SK-N-MC (cell line): ENCODE measurements around the gene ZMYND19.

ENCODE experiments used
- DNase-seq: peaks from one replicate; pipeline ENCODE4 v3.0.0-alpha.2; 2011; ENCODE audit warnings: low read depth, low spot score
- H3K27ac ChIP-seq: fragments of 200-600 bp; sonication (generic); 2 replicates; pipeline ENCODE4 v1.5.1; 2016; ENCODE audit warnings: mixed run types
- H3K36me3 ChIP-seq: fragments of 200-600 bp; sonication (generic); 2 replicates; pipeline ENCODE4 v1.6.1; 2017; ENCODE audit warnings: antibody characterized with exemption, low read length, mixed read lengths; ENCODE audit not compliant: insufficient read depth
- H3K4me3 ChIP-seq: fragments of 200-600 bp; sonication (generic); 2 replicates; pipeline ENCODE4 v1.5.1; 2016
- H3K9ac ChIP-seq: fragments of 200-600 bp; sonication (generic); 2 replicates; pipeline ENCODE4 v1.8.0; 2017; ENCODE audit warnings: mixed run types, mixed read lengths; ENCODE audit not compliant: insufficient read length
- H3K9me3 ChIP-seq: fragments of 200-600 bp; sonication (generic); 2 replicates; pipeline ENCODE4 v1.6.1; 2017; ENCODE audit warnings: low read depth, mild to moderate bottlenecking, antibody characterized with exemption, low read length, moderate library complexity, mixed read lengths
- EZH2 ChIP-seq: fragments of 200-600 bp; sonication (generic); IDR thresholded peaks from one replicate; pipeline ENCODE4 v1.6.1; 2017; ENCODE audit warnings: antibody characterized with exemption
- FOXP2 ChIP-seq: optimal IDR thresholded peaks from 2 replicates; pipeline ENCODE3; 2011; ENCODE audit warnings: mild to moderate bottlenecking, moderate library complexity; ENCODE audit not compliant: insufficient read depth; ENCODE audit errors: extremely low read length, control extremely low read depth
- POLR2AphosphoS5 ChIP-seq: IDR thresholded peaks from 2 replicates; pipeline ENCODE4 v1.6.1; 2012; ENCODE audit warnings: mild to moderate bottlenecking, low read depth, low read length, borderline replicate concordance

Gene ZMYND19

DNA sequence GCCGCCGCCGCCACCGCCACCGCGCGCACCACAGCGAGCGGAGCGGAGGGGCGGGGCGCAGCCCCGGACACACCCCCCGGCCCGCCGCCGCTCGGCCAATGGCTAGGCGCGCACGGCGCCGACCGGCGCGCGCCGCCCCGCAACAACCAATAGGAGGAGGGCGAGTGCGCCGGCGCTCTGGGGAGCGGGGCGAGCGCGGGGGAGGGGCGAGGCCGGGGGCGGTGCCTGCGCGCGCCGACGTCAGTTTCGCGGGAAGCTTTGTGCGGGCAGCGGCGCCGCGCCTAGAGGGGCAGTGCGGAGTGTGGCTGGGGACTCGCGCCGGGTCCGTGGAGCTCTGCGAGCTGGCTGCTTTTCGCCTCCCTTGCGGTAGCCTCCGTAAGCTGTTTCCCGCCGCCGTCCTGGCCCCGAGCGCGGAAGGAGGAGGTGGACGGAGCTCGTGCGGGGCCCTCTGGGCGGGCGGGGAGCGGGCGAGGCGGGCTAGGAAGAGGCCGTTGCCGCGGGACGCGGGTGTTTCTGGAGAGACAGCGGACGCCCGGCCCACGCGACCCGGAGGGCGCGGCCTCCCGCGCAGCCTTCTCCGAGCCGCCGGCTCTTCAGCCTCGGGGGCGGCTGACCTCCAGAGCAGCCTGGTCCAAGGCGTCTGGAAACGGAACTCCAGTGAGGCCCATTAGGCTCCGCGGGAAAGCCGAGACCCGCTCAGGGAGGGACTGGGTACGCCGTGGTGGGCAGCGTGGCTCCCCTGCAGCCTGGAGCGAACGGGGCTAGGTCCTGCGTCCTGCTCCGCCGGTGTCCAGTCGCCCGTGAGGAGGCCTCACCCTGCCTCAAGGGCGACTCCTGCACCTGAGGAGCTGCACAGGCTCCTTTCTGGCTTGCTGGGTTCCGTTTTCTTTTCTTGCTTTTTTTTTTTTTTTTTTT is at the start of gene ZMYND19:
Gene ZMYND19 (minus strand): TSS at position 44 of the 915 bp plus-strand sequence. CDS start 249 bp downstream, outside the sequence.
- no peaks in the 10 kb centered on the region for H3K9me3 ChIP-seq
- TF ChIP-seq EZH2 (no peak), POLR2AphosphoS5 (peak; percentile 79)

DNA sequence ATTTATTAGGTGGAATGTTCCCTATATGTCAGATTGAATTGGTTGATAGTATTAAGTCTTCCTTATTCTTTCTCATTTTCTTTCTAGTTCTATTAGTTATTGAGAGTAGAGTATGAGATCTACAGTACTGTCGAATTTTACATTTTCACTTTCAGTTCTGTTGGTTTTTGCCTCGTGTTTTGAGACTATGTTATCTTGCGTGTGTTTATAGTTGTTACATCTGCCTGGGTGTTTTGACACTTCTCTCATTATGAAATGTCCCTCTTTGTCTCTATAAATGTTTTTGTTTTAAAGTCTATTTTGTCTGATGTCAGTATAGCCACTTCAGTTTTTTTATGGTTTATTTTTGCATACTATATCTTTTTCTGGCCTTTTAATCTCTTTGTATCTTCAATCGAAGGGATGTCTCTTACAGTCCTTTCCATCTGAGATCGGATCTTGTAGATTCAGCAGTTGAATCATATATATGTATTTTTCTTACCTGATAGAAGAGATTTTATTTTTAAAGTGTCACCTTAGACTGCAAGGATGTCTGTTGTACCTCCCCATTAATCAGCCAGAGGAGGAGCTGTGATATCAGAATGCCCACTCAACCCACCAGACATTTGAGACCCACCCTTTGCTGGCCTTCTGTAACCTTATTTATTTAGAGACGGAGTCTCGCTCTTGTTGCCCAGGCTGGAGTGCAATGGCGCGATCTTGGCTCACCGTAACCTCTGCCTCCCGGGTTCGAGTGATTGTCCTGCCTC is 49.2 kb upstream of the ZMYND19 start:
- no peak for TF ChIP-seq POLR2AphosphoS5
- no peak for TF ChIP-seq EZH2
- TF ChIP-seq FOXP2: no peak
- no peak overlapping the region for H3K4me3 ChIP-seq
- no peak for DNase-seq

More for the DNA sequence above, at the start of gene ZMYND19:
- DNase-seq: peak; percentile 3
- no peak within 1 kb of the TSS for H3K27ac ChIP-seq
- H3K9ac ChIP-seq: peak within 1 kb of the TSS; percentile 88
- H3K4me3 ChIP-seq: peak within 1 kb of the TSS; percentile 90
- H3K36me3 ChIP-seq: peaks cover 33% of the 10 kb centered on the region

DNA sequence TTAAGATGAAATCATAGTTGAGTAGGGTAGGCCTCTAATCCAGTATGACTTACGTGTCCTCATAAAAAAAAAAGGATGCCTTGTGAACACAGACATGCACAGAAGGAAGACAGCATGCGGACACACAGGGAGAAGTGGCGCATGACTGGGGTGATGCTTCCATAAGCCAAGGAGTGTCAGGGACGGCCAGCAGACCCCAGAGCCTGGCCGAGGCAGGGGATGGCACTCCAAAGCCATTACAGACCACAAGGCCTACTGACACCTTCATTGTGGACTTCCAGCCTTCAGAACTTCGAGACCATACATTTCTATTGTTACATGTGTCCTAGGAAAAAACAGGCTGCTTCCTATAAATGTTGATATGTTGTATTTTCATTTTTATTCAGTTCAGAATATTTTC is 48.4 kb upstream of the ZMYND19 start:
- no peaks in the 10 kb centered on the region; the same call in 1 of the 2 replicates for H3K36me3 ChIP-seq
- no peak overlapping the region for H3K9ac ChIP-seq
- no peak overlapping the region for H3K27ac ChIP-seq
- DNase-seq: no peak
- TF ChIP-seq EZH2: no peak
- TF ChIP-seq FOXP2: no peak
- no peak for TF ChIP-seq POLR2AphosphoS5
- H3K9me3 ChIP-seq: no peaks in the 10 kb centered on the region
- no peak overlapping the region for H3K4me3 ChIP-seq

More for the DNA sequence above, 49.2 kb upstream of the ZMYND19 start:
- H3K36me3 ChIP-seq: peaks cover 3% of the 10 kb centered on the region; the same call in 1 of the 2 replicates
- H3K9ac ChIP-seq: no peak overlapping the region
- no peak overlapping the region for H3K27ac ChIP-seq
- no peaks in the 10 kb centered on the region for H3K9me3 ChIP-seq

DNA sequence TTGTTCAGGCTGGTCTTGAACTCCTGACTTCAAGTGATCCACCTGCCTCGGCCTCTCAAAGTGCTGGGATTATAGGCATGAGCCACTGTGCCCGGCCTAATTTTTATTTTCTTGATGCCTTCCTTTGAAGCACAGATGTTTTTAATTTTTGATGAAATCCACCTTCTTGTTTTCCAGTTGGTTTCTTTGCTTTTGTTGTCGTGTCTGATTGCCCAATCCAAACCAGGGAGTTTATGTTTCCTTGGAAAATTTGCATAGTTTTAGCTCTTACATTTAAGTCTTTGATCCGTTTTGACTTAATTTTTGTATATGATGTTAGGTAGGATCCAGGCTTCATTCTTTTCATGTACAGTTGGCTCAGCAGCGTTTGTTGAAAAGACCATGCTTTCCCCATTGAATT is 43.7 kb upstream of the ZMYND19 start:
- H3K36me3 ChIP-seq: no peaks in the 10 kb centered on the region
- no peak for TF ChIP-seq FOXP2
- TF ChIP-seq POLR2AphosphoS5: no peak
- TF ChIP-seq EZH2: no peak
- no peak overlapping the region for H3K4me3 ChIP-seq
- peak overlapping the region; percentile 48 for H3K27ac ChIP-seq
- no peaks in the 10 kb centered on the region for H3K9me3 ChIP-seq
- H3K9ac ChIP-seq: no peak overlapping the region
- DNase-seq: no peak

DNA sequence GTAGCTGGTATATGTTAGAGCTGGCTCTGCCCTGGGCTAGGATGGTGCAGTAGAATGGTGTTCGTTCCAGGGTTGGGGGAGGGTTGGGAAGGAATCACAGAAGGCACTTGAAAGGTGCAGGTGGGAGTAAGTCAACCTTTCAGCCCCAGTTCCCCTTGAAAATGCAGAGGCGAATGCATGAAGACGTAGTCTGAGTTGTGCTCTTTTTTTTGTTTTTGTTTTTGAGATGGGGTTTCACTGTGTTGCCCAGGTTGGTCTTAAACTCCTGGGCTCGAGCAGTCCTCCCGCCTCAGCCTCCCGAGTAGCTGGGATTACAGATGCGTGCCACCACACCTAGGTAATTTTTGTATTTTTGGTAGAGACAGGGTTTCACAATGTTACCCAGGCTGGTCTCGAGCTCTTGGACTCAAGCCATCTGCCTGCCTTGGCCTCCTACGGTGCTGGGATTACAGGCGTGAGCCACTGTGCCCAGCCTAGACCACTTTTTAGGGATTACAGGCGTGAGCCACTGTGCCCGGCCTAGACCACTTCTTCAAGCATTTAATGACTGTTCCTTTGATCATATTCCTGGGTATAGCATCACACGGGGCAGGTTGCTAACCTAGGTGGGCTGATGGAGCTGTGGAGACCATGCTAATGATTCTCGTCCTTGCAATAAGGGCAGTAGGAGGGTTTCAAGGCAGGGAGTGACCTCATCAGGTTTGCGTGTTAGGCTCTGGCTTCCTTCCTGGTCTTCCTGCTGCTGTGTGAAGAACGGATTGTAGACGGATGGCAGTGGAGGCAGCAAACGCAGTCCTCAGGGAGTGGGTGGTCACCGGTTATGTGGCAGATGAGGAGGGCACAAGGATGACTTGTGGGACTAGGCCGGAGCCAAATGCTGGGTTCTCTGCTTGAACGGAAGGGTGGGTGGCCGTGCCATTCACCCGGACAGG is 42.2 kb upstream of the ZMYND19 start:
- H3K36me3 ChIP-seq: no peaks in the 10 kb centered on the region
- H3K27ac ChIP-seq: no peak overlapping the region
- no peak overlapping the region for H3K9ac ChIP-seq
- TF ChIP-seq POLR2AphosphoS5 (no peak), EZH2 (no peak), FOXP2 (no peak)
- no peak for DNase-seq
- no peaks in the 10 kb centered on the region for H3K9me3 ChIP-seq
- H3K4me3 ChIP-seq: no peak overlapping the region

DNA sequence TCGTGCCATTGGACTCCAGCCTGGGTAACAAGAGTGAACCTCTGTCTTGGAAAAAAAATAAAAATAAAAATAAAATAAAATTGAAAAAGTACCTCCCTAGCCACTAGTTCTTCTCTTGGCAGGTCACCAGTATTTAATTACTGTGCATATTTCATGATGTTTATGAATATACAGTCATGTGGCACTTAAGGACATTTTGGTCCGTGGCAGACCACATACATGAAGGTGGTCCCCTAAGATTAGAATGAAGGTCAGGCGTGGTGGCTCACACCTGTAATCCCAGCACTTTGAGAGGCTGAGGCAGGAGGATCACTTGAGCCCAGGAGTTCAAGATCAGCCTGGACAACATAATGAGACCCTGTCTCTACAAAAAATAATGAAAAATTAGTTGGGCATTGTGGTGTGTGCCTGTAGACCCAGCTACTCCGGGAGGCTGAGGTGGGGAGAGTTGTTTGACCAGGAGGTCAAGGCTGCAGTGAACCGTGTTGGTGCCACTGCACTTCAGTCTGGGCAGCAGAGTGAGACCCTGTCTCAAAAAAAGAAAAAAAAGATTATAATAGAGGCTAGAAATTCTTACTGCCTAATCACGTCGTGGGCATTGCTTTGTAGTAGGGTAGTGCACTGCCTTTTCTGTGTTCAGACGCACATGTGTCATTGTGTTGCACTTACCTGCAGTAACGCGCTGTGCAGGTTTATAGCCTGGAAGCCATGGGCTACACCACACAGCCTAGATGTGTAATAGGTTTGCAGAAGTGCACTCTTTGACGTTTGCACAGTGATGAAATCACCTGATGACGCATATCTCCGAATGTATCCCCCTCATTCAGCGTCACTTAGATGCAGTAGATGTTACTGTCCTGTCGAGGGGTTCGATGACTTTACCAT is 41.3 kb upstream of the ZMYND19 start:
- H3K9me3 ChIP-seq: no peaks in the 10 kb centered on the region
- DNase-seq: no peak
- H3K4me3 ChIP-seq: no peak overlapping the region
- H3K27ac ChIP-seq: no peak overlapping the region
- no peak for TF ChIP-seq FOXP2
- H3K36me3 ChIP-seq: no peaks in the 10 kb centered on the region
- no peak overlapping the region for H3K9ac ChIP-seq

DNA sequence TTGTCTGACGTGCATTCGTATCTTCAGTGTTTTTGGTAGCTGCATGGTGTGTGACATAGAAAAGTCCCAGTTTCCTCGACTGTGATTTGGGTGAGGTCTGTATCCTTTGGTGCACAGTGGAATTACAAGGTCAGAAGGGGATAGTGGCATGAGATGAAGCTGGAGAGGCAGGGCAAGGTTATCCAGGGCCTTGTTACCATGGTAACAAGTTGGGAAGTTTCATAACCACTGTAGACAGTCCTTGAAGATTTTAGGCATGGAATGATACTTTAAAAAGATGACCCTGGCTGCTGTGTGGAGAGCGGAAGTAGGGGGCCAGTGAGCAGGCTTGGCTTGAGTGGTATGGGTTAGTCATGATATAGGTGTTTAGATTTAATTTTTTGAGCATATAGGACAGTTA is 40.4 kb upstream of the ZMYND19 start:
- DNase-seq: no peak
- Histone ChIP-seq H3K27ac (no peak overlapping the region), H3K4me3 (no peak overlapping the region), H3K9ac (no peak overlapping the region), H3K36me3 (no peaks in the 10 kb centered on the region), H3K9me3 (no peaks in the 10 kb centered on the region)
- TF ChIP-seq EZH2 (no peak), FOXP2 (no peak), POLR2AphosphoS5 (no peak)
